Testis (tissue), 3 donors: ENCODE results near the gene NOC3L. TPM values are rescaled to one million over a fixed set of nuclear protein-coding genes. Genes with fewer than 3 reads are reported as not detected.
"Not testable (repeated sequence)": the region's sequence is repeated elsewhere in the genome, so short reads cannot be mapped to it uniquely, and the experiment has no call there.

Source experiments
- DNase-seq: peaks from one replicate; pipeline ENCODE4 v3.0.0-alpha.2; 2019
- H3K27ac ChIP-seq, 2 donors: fragments of 200-600 bp; sonication (generic); one replicate each; pipeline ENCODE4 v1.5.1; 2019
- H3K27me3 ChIP-seq: fragments of 200-600 bp; sonication (generic); one replicate; pipeline ENCODE4 v1.5.1; 2019
- H3K36me3 ChIP-seq: fragments of 200-600 bp; sonication (generic); one replicate; pipeline ENCODE4 v1.5.1; 2017; ENCODE audit warnings: low read depth; ENCODE audit errors: missing control alignments
- H3K4me1 ChIP-seq: fragments of 200-600 bp; sonication (generic); one replicate; pipeline ENCODE4 v1.5.1; 2019
- H3K4me3 ChIP-seq, 2 donors: fragments of 200-600 bp; sonication (generic); one replicate each; pipeline ENCODE4 v1.5.1; 2017 to 2019
- H3K9me3 ChIP-seq: fragments of 200-600 bp; sonication (generic); one replicate; pipeline ENCODE4 v1.5.1; 2017
- CTCF ChIP-seq, 3 experiments: fragments of 450-650 bp in 2 of 3; fragments of 200-600 bp in 1 of 3; sonication (generic) in 1 of 3; IDR thresholded peaks; one replicate each; pipeline ENCODE4 v1.5.1; 2016 to 2019; ENCODE audit warnings: antibody characterized with exemption in 3 of 3, mild to moderate bottlenecking in 2 of 3, moderate library complexity in 1 of 3
- POLR2A ChIP-seq: fragments of 450-650 bp; IDR thresholded peaks from one replicate; pipeline ENCODE4 v1.6.1; 2017; ENCODE audit warnings: antibody characterized with exemption, mild to moderate bottlenecking, moderate library complexity
- WGBS, 2 donors: methylation state at CpG; one replicate each; pipeline ENCODE4 v1.1.5; 2018; 5-methylcytosine and 5-hydroxymethylcytosine counted together
- intact Hi-C: fragments of 100-400 bp; cut with DNase I; formaldehyde crosslinking; loops from one replicate; pipeline ENCODE4 v1.15.1; 2023; ENCODE audit warnings: low total_unique reads
- polyA plus RNA-seq: library from polyadenylated mRNA; stranded (reverse); fragments of 350-450 nt; fragmentation: Illumina TruSeq; extraction: RNeasy Lipid Tissue Mini Kit (QIAGEN cat#74804); gene quantifications from one replicate; pipeline ENCODE4 v1.2.3, GENCODE V29; 2014; ENCODE audit warnings: low read depth, low replicate concordance; ENCODE audit not compliant: insufficient read depth
- total RNA-seq, 2 donors: library from RNA; depleted of rRNA; stranded (reverse); fragments of >200 nt; gene quantifications; one replicate each; pipeline ENCODE4 v1.2.3, GENCODE V29; 2016

Gene NOC3L
- total and polyA plus RNA-seq, 3 donors from 2014 or later, result 11.2 to 32.2 (median 24.6) TPM

DNA sequence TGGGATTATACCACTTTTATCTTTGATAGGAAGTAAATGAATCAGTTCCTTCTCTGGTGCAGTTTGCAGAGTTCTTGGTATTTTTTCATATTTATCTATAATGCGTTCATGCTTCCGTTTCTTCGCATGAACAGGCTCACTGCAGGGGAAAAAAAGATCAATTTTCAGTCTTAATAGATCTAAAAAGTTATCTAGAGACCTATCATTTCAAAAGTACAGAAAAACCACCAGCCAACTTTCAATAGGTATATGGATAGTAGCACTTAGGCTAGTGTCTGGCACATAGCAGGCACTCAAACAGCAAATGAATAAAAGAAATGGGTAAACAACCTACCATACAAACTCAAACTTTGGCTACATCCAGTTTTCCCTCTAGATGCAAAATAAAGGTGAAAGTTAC lies 5.5 kb downstream of the NOC3L start:
- intact Hi-C loops, result no loop called here
- Histone ChIP-seq H3K27ac (no peak overlapping the region), H3K4me3 (no peak overlapping the region), H3K27me3 (no peaks in the 10 kb centered on the region), H3K4me1 (no peaks in the 10 kb centered on the region), H3K36me3 (peaks cover 4% of the 10 kb centered on the region), H3K9me3 (no peaks in the 10 kb centered on the region)
- 91 to 95% methylated on average over 3 of the region's 3 CpGs for WGBS, 2 donors
- DNase-seq, result no peak
- no peak for TF ChIP-seq CTCF (IDR thresholded peaks at IDR 0.05)
- TF ChIP-seq POLR2A, result no peak

GRCh38 chr10:94355841-94356240 lies 6.9 kb downstream of the NOC3L start:
- no peaks in the 10 kb centered on the region for H3K9me3 ChIP-seq
- no peak overlapping the region for H3K4me3 ChIP-seq
- 96 to 97% methylated on average over 2 of the region's 2 CpGs for WGBS, 2 donors
- TF ChIP-seq POLR2A (no peak), CTCF (IDR thresholded peaks at IDR 0.05) (no peak)
- no peak for DNase-seq
- H3K27me3 ChIP-seq, result no peaks in the 10 kb centered on the region
- no peaks in the 10 kb centered on the region for H3K4me1 ChIP-seq
- intact Hi-C loops, result no loop called here
- H3K27ac ChIP-seq, result no peak overlapping the region
- H3K36me3 ChIP-seq, result peaks cover 4% of the 10 kb centered on the region

DNA sequence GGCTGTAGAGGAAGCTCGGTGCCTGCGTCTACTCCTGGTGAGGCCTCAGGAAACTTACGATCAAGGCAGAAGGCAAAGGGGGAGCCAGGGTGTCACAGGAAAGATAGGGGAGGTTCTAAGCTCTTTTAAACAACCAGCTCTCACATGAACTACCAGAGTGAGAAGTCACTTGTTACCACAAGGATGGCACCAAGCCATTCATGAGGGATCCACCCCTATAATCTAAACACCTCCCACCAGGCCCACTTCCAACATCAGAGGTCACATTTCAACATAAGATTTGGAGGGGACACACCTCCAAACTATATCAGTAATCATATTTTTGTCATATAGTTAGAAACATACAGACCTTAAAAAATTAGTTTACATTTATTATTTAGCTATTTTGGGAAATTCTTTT lies 9.4 kb downstream of the NOC3L start:
- 88 to 98% methylated on average over 3 of the region's 3 CpGs for WGBS, 2 donors
- TF ChIP-seq POLR2A (no peak), CTCF (IDR thresholded peaks at IDR 0.05) (no peak)
- intact Hi-C loops, result no loop called here
- Histone ChIP-seq H3K4me1 (no peaks in the 10 kb centered on the region), H3K4me3 (no peak overlapping the region), H3K36me3 (peaks cover 4% of the 10 kb centered on the region), H3K27me3 (no peaks in the 10 kb centered on the region), H3K9me3 (no peaks in the 10 kb centered on the region), H3K27ac (no peak overlapping the region)
- no peak for DNase-seq

GRCh38 chr10:94351089-94351488 lies 11.7 kb downstream of the NOC3L start:
- H3K4me3 ChIP-seq, result no peak overlapping the region
- no peaks in the 10 kb centered on the region for H3K36me3 ChIP-seq
- no peaks in the 10 kb centered on the region for H3K27me3 ChIP-seq
- no peaks in the 10 kb centered on the region for H3K9me3 ChIP-seq
- no peak for DNase-seq
- TF ChIP-seq POLR2A, result no peak
- TF ChIP-seq CTCF (IDR thresholded peaks at IDR 0.05), result no peak
- no peak overlapping the region for H3K27ac ChIP-seq
- H3K4me1 ChIP-seq, result no peaks in the 10 kb centered on the region
- intact Hi-C loops, result no loop called here

GRCh38 chr10:94350500-94350899 lies 12.2 kb downstream of the NOC3L start:
- H3K4me1 ChIP-seq, H3K9me3 ChIP-seq, H3K4me3 ChIP-seq, intact Hi-C loops, H3K36me3 ChIP-seq, H3K27me3 ChIP-seq, DNase-seq, H3K27ac ChIP-seq: not testable (repeated sequence)
- WGBS, 2 donors, result 92 to 94% methylated on average over 4 of the region's 4 CpGs
